Measurements from ENCODE around the gene IRS1.

DNA sequence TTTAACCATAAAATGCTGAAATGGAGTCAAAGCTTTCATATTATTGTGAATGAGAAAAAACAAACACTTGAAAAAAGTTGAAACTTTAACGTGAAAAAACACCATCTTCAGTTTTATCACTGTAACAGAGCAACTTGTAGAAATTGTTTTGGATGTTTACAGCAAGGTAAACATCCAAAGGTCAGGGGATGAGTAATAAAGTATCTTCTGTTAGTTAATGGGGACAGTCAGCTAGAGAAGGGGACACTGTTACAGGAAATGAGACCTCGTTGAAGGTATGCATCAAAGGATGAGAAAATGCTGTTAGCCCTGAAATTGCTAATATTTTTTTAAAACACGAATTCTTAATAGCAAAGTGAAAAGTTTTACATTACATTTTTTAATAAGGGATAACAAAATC lies 39.1 kb upstream of the IRS1 start:
- TF ChIP-seq CTCF (IDR thresholded peaks at IDR 0.05) (no peak), POLR2A (IDR thresholded peaks at IDR 0.05) (no peak), POLR2AphosphoS5 (IDR thresholded peaks at IDR 0.05) (no peak), EP300 (IDR thresholded peaks at IDR 0.05; ENCODE audit: low read depth) (no peak)
